HG03045 (cell line): ENCODE measurements around the gene ZBED5.
A peak's percentile ranks its signal among the peaks of the same experiment; 100 is the strongest.
"Not testable (repeated sequence)": the region's sequence is repeated elsewhere in the genome, so short reads cannot be mapped to it uniquely, and the experiment has no call there.

Experiments used
- ATAC-seq: cut with Tn5 transposase; IDR thresholded peaks from one replicate; pipeline ENCODE4 v1.9.1; 2021; ENCODE audit warnings: mild to moderate bottlenecking, moderate library complexity; ENCODE audit not compliant: unreplicated experiment

Gene ZBED5

DNA sequence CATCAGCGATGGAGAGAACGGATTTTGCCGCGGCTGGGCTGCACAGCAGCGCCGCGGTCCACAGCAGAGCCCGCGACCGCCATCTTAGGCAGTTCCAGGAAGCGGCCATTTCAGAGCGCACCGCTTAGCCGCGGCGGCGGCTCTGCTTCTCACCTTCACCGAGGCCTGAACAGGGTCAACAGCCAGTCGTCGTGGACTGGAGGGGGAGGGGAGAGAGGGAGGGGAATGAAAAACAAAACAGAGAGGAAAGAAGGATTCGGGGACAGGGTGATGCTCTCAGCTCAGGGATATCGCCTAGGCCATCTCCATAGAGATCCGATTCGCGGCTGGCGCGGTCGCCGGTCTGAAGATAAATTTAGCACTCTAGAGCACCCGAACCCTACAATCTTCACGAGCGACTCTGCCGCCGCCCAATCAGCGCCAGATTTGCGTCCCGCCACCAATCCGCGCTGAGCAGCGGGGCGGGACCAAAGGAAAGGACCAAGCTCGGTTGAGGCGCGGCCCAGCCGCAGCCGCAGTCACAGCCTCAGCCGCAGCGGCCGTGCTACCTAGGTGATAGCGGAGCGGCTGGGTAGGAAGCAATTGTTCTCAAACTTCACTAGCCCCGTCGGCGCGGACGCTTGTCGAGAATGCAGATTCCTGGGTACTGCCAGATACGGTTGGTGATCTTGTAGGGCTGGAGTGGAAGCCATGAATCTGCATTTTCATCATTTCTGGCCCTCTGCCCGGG, at the start of gene ZBED5:
Gene ZBED5, minus strand, starts transcription at position 345 of the 730 bp plus-strand sequence. CDS start 3,108 bp downstream, outside the sequence.
- ATAC-seq = peak; percentile 94

- no peak for ATAC-seq
Measured at GRCh38 chr11:10906521-10906920, 48.7 kb upstream of the ZBED5 start.

DNA sequence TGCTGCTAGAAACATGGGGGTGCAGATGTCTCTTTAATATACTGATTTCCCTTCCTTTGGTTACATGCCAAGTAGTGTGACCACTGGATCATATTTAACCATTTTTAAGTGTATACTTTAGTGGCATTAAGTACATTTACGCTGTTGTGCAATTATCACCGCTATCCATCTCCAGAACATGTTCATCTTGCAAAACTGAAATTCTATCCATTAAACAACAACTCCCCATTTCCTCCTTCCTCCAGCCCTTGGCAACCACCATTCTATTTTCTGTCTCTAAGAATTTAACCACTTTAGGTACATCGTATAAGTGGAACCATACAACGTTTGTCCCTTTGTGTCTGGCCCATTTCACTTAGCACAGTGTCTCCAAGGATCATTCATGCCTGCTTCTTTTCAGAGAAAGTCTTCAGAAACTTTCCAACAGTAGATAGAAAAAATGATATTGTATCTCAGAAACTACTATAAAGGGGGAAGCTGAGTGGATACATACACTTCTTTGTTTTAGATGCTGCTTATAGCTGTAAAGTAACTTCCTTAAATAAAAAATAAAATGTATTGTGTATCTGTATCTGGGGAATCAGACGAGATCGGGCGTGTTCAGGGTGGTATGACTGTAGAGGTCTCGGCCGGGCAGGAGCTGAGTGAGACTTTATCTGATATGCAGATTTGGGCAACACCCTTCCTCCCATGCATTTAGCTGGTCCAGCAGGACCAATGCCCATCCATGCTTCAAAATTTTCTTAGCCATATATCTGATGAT, 44.6 kb upstream of the ZBED5 start:
- ATAC-seq = no peak

GRCh38 chr11:10900681-10901415, 43.0 kb upstream of the ZBED5 start:
- ATAC-seq = no peak

DNA sequence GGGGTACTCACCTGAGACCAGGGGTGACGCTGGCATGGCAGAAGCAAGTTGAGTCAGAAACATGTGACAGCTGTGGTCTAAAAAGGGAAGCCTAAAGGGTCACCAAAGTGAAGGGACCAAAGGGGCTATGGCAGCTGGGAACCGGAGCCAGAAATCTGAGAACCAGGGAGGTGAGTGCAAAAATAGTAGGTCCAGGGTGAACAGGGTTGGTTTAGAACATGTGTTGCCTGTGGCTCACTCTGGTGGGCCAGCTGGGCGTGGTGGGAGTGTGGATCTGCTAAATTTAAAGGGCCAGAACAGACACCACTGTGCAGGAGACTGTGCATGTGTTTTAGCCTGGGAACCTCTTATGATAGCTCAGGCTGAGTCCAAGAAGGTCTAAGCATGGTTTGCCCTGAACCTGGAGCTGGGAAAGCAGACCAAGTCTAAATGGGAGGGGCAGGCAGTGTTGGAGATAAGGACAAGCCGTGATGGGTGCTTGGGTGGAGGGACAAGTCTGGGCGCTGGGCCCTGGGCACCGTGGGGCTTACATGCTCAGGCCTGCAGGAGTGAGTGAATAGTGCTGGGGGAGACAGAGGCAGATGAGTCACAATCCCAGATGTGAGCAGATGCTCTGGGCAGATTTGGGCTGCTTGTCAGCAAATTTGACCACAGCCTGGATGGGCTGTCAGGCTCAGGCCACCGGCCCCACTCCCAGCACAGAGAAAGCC, 41.4 kb upstream of the ZBED5 start:
- no peak for ATAC-seq

GRCh38 chr11:10898763-10899025, 40.8 kb upstream of the ZBED5 start:
- ATAC-seq = no peak

- ATAC-seq = no peak
Measured at GRCh38 chr11:10898003-10898762, 40.3 kb upstream of the ZBED5 start.

GRCh38 chr11:10897150-10897549, 39.3 kb upstream of the ZBED5 start:
- ATAC-seq = no peak

DNA sequence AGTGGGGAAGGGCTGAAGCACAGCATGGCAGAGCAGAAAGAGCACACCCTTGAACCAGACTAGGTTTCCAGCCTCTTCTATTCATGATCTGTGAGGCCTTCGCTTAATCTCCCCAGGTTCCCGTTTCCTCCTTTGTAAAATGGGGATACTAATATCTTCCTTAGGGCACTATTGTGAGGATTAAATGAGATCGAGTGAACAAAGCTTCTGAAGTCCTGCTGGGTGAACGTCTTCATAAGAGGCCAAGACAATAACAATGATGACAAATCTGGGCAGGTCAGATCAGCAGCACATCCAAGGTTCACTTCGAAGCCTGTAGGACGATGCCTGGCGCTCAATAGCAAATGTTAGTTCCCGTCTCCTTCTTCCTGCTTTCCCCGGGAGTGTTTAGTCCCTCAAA, 38.6 kb upstream of the ZBED5 start:
- no peak for ATAC-seq

DNA sequence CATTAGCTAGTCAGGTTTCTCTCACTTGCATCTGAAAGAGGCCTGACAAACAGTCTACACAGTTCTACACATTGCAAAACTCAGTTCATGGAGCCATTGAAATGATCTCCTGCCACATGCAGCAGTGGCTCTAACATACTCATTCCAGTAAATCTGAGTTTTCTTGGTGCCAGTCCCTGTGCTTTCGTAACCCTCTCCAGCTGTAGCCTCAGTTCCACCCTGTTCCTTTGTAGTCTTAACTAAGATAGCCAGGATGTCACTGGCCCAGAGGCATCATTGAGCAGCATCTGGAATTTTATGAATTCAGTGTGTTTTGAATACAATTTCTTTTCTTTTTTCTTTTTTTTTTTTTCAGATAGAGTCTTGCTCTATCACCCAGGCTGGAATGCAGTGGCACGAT, 37.4 kb upstream of the ZBED5 start:
- ATAC-seq = no peak

- ATAC-seq = no peak
Measured at GRCh38 chr11:10894666-10895065, 36.8 kb upstream of the ZBED5 start.

- ATAC-seq = no peak
Measured at GRCh38 chr11:10893714-10894151, 35.9 kb upstream of the ZBED5 start.

DNA sequence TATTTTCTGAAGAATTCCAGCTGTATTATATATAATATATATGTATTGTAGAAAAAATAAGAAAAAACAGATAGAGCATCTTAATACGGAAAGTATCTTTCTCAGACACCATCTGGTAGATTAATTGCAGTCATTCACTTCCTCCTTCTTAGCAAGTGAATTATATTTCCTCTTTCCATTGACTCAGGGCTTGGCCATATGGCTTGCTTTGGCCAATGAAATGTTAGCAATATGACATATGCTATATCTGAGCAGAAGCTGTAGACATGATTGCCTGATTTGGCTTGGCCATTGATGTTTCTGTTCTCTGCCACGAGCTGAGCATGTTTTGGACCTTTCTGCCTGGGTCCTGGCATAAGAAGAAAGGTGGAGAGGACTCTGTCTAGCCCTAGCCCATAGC, 34.4 kb upstream of the ZBED5 start:
- no peak for ATAC-seq

- no peak for ATAC-seq
Measured at GRCh38 chr11:10891151-10891720, 33.4 kb upstream of the ZBED5 start.

DNA sequence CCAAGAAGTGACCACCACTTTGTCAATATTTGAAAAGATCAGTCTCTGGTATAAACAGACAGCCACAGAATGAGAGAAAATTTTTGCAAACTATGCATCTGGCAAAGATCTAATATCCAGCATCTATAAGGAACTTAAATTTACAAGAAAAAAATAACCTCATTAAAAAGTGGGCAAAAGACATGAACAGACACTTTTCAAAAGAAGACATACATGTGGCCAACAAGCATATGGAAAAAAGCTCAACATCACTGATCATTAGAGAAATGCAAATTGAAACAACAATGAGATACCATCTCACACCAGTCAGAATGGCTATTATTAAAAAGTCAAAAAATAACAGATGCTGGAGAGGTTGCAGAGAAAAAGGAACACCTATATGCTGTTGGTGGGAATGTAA, 32.2 kb upstream of the ZBED5 start:
- not testable (repeated sequence) for ATAC-seq

- no peak for ATAC-seq
Measured at GRCh38 chr11:10887307-10887706, 29.5 kb upstream of the ZBED5 start.

DNA sequence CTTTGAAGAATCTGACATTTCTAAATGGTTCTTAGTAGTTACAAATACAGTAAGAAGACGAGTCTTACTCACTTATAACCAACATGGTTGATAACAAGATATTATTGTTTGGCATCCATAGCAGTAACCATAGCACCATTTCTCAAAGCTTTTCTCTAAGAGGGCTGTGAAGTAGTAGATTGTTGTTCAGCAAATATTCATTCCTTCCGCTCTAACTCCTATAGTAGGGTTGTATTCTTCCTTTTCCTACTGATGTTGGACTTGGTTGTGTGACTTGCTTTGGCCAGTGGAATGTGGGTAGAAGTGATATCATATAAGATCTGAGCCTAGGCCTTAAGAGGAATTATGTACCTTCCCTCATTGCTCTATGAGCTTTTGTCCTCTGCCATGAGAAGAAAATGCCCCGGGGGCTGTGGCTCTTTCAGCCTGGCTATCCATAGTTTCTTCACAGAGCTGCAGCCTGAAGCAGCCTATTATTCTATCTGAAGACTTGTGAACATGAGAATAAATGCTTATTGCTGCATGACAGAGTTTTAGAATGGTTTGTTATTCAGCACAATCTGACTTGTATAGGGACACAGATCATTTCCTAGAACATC, 28.9 kb upstream of the ZBED5 start:
- no peak for ATAC-seq

GRCh38 chr11:10885703-10886363, 28.0 kb upstream of the ZBED5 start:
- no peak for ATAC-seq

- ATAC-seq = not testable (repeated sequence)
Measured at GRCh38 chr11:10884292-10884691, 26.4 kb upstream of the ZBED5 start.
